HepG2 (cell line): ENCODE data around the gene PDE6C. TPM values are rescaled to one million over a fixed set of nuclear protein-coding genes. Genes with fewer than 3 reads are reported as not detected.

Experiments
- FOXO1 ChIP-seq: sonication (generic); formaldehyde crosslinking; IDR thresholded peaks from 2 replicates; pipeline ENCODE4 v1.4.0; 2020; ENCODE audit warnings: missing genetic modification reagents
- PCBP1 ChIP-seq: fragments of 200-400 bp; formaldehyde crosslinking; IDR thresholded peaks from 2 replicates; pipeline ENCODE4 v1.6.1; 2017; ENCODE audit warnings: mild to moderate bottlenecking, low read depth, low read length, borderline replicate concordance
- PHF21A ChIP-seq: sonication (generic); formaldehyde crosslinking; IDR thresholded peaks from 2 replicates; pipeline ENCODE4 v1.5.0; 2020; ENCODE audit warnings: mild to moderate bottlenecking, missing genetic modification reagents
- SUZ12 ChIP-seq: fragments of 150-350 bp; IDR thresholded peaks from 2 replicates; pipeline ENCODE4 v1.6.1; 2014; ENCODE audit warnings: low read depth, low read length
- TP53 ChIP-seq: sonication (generic); formaldehyde crosslinking; conservative IDR thresholded peaks from 2 replicates; pipeline ENCODE4 v1.4.0; 2020; ENCODE audit warnings: missing genetic modification reagents
- ZC3H4 ChIP-seq: sonication (generic); formaldehyde crosslinking; IDR thresholded peaks from 2 replicates; pipeline ENCODE4 v1.4.0; 2020; ENCODE audit warnings: missing genetic modification reagents, borderline replicate concordance
- ZIK1 ChIP-seq: sonication (generic); formaldehyde crosslinking; IDR thresholded peaks from 2 replicates; pipeline ENCODE4 v1.5.0; 2020; ENCODE audit warnings: mild to moderate bottlenecking, low read depth, missing genetic modification reagents, borderline replicate concordance
- ZNF121 ChIP-seq: sonication (generic); formaldehyde crosslinking; IDR thresholded peaks from 2 replicates; pipeline ENCODE4 v1.5.0; 2020; ENCODE audit warnings: mild to moderate bottlenecking, missing genetic modification reagents
- ZNF558 ChIP-seq: sonication (generic); formaldehyde crosslinking; IDR thresholded peaks from 2 replicates; pipeline ENCODE4 v1.9.0; 2022; ENCODE audit warnings: mild to moderate bottlenecking, missing genetic modification reagents, borderline replicate concordance
- ZNF614 ChIP-seq: IDR thresholded peaks from 2 replicates; pipeline ENCODE4 v1.6.1; 2018; ENCODE audit warnings: missing biosample characterization, missing genetic modification reagents, inconsistent platforms, borderline replicate concordance
- ZNF644 ChIP-seq: IDR thresholded peaks from 2 replicates; pipeline ENCODE4 v1.6.1; 2016; ENCODE audit warnings: low read depth
- ZNF850 ChIP-seq: sonication (generic); formaldehyde crosslinking; conservative IDR thresholded peaks from 2 replicates; pipeline ENCODE4 v1.9.0; 2021; ENCODE audit warnings: mild to moderate bottlenecking, missing genetic modification reagents
- polyA plus RNA-seq, 8 experiments: library from polyadenylated mRNA; depleted of rRNA in 3 of 8; stranded (reverse) in 7 of 8; unstranded in 1 of 8; fragments of >200 nt; fragmentation: Illumina TruSeq in 4 of 8; extraction: Trizol in 4 of 8; gene quantifications; 2 replicates each; pipeline versions ENCODE4 v1.2.1 to v1.2.3, GENCODE V29; 2011 to 2016; ENCODE audit warnings: low read depth in 4 of 8, missing spikeins in 1 of 8, mixed read lengths in 1 of 8; ENCODE audit not compliant: insufficient read depth in 1 of 8
- total RNA-seq, 5 experiments: library from RNA; depleted of rRNA; stranded (reverse); fragments of >200 nt; fragmentation: Illumina TruSeq; extraction: Trizol; gene quantifications; 2 replicates each; pipeline ENCODE4 v1.2.3, GENCODE V29; 2016; ENCODE audit warnings: low read depth in 1 of 5
- TF ChIP-seq, protein P1 (sequence below): IDR thresholded peaks from 2 replicates; pipeline ENCODE4 v1.6.1; 2012; ENCODE audit warnings: low read length, improper control_type of control experiment
- TF ChIP-seq, protein P2 (sequence below): sonication (generic); formaldehyde crosslinking; IDR thresholded peaks from 2 replicates; pipeline ENCODE4 v1.8.0; 2022; ENCODE audit warnings: missing genetic modification reagents, low read depth, mild to moderate bottlenecking, borderline replicate concordance
- TF ChIP-seq, protein P3 (sequence below): sonication (generic); formaldehyde crosslinking; IDR thresholded peaks from 2 replicates; pipeline ENCODE4 v1.5.1; 2020; ENCODE audit warnings: mild to moderate bottlenecking, moderate library complexity, missing genetic modification reagents
- TF ChIP-seq, protein P4 (sequence below): sonication (generic); formaldehyde crosslinking; IDR thresholded peaks from 2 replicates; pipeline ENCODE4 v1.4.0; 2020; ENCODE audit warnings: missing genetic modification reagents, borderline replicate concordance
- TF ChIP-seq, protein P5 (sequence below): conservative IDR thresholded peaks from 2 replicates; pipeline ENCODE4 v1.6.1; 2018; ENCODE audit warnings: missing genetic modification reagents

The PDE6C gene
- total and polyA plus RNA-seq, 2 of the 13 experiments (the other 11 are each of a cell fraction or from before 2014, with no cell fraction given) = 0.64 TPM; not detected in 1

DNA sequence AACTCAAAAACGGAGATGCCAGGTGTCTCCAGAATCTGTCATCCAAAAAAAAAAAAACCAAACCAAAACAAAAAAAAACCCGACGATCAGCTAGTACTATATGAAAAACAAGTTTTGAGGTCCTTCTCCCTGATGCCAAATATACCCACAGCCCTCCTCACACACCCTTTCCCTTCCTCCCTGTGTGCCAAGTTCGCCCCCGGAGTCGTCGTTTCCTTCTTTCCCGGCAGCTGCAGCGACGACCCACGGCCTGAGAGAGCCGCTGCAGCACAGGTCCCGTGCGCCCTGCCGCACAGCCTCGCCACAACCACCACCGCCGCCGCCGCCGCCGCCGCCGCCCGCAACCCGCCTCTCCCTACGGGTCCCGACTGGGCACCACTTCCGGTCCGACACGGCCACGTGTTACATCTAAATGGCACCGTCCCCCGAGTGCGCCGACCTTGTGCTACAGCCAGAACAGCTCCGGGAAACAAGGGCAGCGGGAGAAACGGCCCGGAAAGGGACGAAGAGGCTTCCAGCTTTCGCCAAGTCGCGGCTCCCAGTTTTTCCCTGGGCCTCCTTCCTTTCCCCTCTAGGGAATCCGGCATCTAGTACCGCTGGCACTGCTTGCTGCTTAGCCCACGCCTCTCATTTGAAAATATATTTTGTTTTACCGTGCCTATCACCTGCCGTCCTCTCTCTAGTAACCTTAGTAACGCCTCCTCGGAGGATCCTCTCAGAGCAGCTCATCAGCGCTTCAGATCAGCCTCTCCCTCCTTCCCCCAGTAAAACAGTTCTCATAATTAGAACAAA is 90.1 kb downstream of the PDE6C start, which contains the start of gene FRA10AC1 (continued):
- TF ChIP-seq SUZ12 = peak; percentile 21; the same call in 1 of the 2 replicates
- TF ChIP-seq, protein P1, sequence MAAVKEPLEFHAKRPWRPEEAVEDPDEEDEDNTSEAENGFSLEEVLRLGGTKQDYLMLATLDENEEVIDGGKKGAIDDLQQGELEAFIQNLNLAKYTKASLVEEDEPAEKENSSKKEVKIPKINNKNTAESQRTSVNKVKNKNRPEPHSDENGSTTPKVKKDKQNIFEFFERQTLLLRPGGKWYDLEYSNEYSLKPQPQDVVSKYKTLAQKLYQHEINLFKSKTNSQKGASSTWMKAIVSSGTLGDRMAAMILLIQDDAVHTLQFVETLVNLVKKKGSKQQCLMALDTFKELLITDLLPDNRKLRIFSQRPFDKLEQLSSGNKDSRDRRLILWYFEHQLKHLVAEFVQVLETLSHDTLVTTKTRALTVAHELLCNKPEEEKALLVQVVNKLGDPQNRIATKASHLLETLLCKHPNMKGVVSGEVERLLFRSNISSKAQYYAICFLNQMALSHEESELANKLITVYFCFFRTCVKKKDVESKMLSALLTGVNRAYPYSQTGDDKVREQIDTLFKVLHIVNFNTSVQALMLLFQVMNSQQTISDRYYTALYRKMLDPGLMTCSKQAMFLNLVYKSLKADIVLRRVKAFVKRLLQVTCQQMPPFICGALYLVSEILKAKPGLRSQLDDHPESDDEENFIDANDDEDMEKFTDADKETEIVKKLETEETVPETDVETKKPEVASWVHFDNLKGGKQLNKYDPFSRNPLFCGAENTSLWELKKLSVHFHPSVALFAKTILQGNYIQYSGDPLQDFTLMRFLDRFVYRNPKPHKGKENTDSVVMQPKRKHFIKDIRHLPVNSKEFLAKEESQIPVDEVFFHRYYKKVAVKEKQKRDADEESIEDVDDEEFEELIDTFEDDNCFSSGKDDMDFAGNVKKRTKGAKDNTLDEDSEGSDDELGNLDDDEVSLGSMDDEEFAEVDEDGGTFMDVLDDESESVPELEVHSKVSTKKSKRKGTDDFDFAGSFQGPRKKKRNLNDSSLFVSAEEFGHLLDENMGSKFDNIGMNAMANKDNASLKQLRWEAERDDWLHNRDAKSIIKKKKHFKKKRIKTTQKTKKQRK = no peak
- TF ChIP-seq, protein P2, sequence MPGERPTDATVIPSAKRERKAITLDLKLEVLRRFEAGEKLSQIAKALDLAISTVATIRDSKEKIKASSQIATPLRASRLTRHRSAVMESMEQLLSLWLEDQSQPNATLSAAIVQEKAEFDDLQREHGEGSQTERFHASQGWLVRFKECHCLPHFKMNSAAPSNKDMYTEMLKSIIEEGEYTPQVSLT (CRISPR knock-in tag) = no peak
- TF ChIP-seq ZNF558 (CRISPR knock-in tag) = 0 out of 2 replicates have a peak, but pooled peaks have one; percentile 51
- peak; percentile 95; the same call in 1 of the 2 replicates for TF ChIP-seq ZNF614 (CRISPR knock-in tag)
- TF ChIP-seq PHF21A (CRISPR knock-in tag) = peak; percentile 79
- TF ChIP-seq, protein P3, sequence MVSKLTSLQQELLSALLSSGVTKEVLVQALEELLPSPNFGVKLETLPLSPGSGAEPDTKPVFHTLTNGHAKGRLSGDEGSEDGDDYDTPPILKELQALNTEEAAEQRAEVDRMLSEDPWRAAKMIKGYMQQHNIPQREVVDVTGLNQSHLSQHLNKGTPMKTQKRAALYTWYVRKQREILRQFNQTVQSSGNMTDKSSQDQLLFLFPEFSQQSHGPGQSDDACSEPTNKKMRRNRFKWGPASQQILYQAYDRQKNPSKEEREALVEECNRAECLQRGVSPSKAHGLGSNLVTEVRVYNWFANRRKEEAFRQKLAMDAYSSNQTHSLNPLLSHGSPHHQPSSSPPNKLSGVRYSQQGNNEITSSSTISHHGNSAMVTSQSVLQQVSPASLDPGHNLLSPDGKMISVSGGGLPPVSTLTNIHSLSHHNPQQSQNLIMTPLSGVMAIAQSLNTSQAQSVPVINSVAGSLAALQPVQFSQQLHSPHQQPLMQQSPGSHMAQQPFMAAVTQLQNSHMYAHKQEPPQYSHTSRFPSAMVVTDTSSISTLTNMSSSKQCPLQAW = peak; percentile 95
- no peak; the same call in 1 of the 2 replicates for TF ChIP-seq ZNF121
- TF ChIP-seq, protein P4, sequence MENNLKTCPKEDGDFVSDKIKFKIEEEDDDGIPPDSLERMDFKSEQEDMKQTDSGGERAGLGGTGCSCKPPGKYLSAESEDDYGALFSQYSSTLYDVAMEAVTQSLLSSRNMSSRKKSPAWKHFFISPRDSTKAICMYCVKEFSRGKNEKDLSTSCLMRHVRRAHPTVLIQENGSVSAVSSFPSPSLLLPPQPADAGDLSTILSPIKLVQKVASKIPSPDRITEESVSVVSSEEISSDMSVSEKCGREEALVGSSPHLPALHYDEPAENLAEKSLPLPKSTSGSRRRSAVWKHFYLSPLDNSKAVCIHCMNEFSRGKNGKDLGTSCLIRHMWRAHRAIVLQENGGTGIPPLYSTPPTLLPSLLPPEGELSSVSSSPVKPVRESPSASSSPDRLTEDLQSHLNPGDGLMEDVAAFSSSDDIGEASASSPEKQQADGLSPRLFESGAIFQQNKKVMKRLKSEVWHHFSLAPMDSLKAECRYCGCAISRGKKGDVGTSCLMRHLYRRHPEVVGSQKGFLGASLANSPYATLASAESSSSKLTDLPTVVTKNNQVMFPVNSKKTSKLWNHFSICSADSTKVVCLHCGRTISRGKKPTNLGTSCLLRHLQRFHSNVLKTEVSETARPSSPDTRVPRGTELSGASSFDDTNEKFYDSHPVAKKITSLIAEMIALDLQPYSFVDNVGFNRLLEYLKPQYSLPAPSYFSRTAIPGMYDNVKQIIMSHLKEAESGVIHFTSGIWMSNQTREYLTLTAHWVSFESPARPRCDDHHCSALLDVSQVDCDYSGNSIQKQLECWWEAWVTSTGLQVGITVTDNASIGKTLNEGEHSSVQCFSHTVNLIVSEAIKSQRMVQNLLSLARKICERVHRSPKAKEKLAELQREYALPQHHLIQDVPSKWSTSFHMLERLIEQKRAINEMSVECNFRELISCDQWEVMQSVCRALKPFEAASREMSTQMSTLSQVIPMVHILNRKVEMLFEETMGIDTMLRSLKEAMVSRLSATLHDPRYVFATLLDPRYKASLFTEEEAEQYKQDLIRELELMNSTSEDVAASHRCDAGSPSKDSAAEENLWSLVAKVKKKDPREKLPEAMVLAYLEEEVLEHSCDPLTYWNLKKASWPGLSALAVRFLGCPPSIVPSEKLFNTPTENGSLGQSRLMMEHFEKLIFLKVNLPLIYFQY = peak; percentile 69; the same call in 1 of the 2 replicates
- TF ChIP-seq ZC3H4 (CRISPR knock-in tag) = no peak; the same call in 1 of the 2 replicates
- TF ChIP-seq FOXO1 (CRISPR knock-in tag) = peak; percentile 81
- TF ChIP-seq ZNF644 = peak; percentile 55; the same call in 1 of the 2 replicates
- peak; percentile 66; the same call in 1 of the 2 replicates for TF ChIP-seq ZIK1 (CRISPR knock-in tag)
- 0 out of 2 replicates have a peak, but pooled peaks have one; percentile 44 for TF ChIP-seq PCBP1
- TF ChIP-seq, protein P5, sequence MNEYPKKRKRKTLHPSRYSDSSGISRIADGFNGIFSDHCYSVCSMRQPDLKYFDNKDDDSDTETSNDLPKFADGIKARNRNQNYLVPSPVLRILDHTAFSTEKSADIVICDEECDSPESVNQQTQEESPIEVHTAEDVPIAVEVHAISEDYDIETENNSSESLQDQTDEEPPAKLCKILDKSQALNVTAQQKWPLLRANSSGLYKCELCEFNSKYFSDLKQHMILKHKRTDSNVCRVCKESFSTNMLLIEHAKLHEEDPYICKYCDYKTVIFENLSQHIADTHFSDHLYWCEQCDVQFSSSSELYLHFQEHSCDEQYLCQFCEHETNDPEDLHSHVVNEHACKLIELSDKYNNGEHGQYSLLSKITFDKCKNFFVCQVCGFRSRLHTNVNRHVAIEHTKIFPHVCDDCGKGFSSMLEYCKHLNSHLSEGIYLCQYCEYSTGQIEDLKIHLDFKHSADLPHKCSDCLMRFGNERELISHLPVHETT (CRISPR knock-in tag) = peak; percentile 98
- TF ChIP-seq TP53 (CRISPR knock-in tag) = peak; percentile 84; the same call in 1 of the 2 replicates
- TF ChIP-seq ZNF850 (CRISPR knock-in tag) = no peak
